ENCODE measurements around the gene MRPL10. TPM values are rescaled to one million over a fixed set of nuclear protein-coding genes. Genes with fewer than 3 reads are reported as not detected.

The MRPL10 gene
- total RNA-seq, 1 experiment from 2014 or later = 50.3 TPM

DNA sequence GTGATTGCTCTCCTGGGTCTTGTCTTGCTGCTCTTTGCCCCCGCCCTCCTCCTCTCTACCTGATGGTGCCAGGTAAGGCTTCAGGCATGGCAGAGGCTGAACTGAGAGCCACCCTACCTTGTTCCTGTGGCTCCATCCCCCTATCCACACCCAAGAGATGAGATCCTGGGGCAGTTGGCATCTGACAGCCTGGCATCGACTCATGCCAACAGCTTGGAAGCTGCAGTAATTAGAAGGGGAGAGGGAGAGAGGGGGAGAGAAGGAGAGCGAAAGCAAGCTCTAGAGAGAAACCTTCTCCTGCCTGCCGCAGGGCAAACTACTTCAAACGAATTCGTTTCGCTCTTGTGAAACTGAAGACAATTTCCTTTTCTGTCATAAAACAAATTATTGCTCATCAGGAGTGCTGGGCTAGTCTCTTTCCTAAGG, 33.5 kb upstream of the MRPL10 start:
- Histone ChIP-seq H3K27ac (ENCODE audit: low read length) (no peak overlapping the region), H3K4me3 (ENCODE audit: low read length) (no peak overlapping the region), H3K27me3 (ENCODE audit: low read length) (no peaks in the 10 kb centered on the region), H3K4me1 (ENCODE audit: low read length) (no peaks in the 10 kb centered on the region), H3K4me2 (ENCODE audit: low read depth, low read length, poor library complexity, severe bottlenecking) (no peak overlapping the region), H3K9me3 (ENCODE audit: low read length) (no peaks in the 10 kb centered on the region), H2AFZ (ENCODE audit: low read length) (peak overlapping the region; percentile 36; the same call in 1 of the 2 replicates), H4K20me1 (ENCODE audit: insufficient read depth, low read depth, low read length) (no peaks in the 10 kb centered on the region), H3K36me3 (ENCODE audit: insufficient read depth, low read length) (no peaks in the 10 kb centered on the region), H3K9me2 (replicated peaks; ENCODE audit: insufficient read depth, low read length) (no peaks in the 10 kb centered on the region), H3K9ac (ENCODE audit: low read length) (no peak overlapping the region), H3K79me2 (ENCODE audit: low read length) (no peaks in the 10 kb centered on the region)
- DNase-seq = no peak

DNA sequence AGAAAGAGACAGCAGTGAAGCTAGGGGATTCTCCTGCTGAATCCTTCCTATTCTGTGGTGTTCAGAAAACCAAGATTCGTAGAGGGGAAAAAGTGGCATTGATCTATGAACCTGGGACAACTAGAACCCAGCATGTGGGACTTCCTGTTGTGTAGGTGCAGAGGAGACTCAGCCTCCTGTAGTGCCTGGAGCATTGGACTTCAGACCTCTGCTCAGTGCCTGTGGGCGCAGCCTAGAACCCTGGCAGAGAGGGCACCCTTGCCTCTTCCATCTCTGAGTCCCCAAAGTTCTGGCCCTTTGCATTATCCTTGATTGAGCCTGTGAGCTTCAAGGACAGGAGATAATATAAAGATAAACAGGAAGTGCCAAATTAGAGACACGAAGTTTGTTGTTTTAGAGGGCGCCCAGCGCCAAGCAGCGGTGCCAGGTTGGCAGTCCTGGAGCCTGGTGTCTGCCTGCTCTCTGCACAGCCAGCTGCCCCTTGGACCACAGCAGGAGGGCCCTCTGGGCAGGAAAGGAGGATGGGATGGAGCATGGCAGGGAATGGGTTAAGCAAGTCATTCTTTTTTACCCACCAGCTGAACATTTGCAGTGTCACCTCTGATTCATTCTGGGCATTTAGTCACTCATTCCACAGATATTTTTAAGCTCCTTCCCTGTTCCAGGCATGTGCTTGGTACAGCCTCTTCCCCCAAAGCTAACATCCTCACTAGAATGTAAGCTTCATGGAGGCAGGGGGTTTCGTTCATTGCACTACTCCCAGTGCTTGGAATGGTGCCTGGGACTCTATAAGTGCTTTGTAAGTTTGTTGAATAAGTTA, 31.5 kb upstream of the MRPL10 start:
- Histone ChIP-seq H3K4me3 (ENCODE audit: low read length) (no peak overlapping the region), H3K9me2 (replicated peaks; ENCODE audit: insufficient read depth, low read length) (no peaks in the 10 kb centered on the region), H3K27ac (ENCODE audit: low read length) (no peak overlapping the region), H2AFZ (ENCODE audit: low read length) (no peak overlapping the region), H3K36me3 (ENCODE audit: insufficient read depth, low read length) (no peaks in the 10 kb centered on the region), H3K4me2 (ENCODE audit: low read depth, low read length, poor library complexity, severe bottlenecking) (no peak overlapping the region), H4K20me1 (ENCODE audit: insufficient read depth, low read depth, low read length) (no peaks in the 10 kb centered on the region), H3K9me3 (ENCODE audit: low read length) (no peaks in the 10 kb centered on the region), H3K79me2 (ENCODE audit: low read length) (no peaks in the 10 kb centered on the region), H3K9ac (ENCODE audit: low read length) (no peak overlapping the region), H3K27me3 (ENCODE audit: low read length) (no peaks in the 10 kb centered on the region), H3K4me1 (ENCODE audit: low read length) (no peaks in the 10 kb centered on the region)
- DNase-seq = no peak

DNA sequence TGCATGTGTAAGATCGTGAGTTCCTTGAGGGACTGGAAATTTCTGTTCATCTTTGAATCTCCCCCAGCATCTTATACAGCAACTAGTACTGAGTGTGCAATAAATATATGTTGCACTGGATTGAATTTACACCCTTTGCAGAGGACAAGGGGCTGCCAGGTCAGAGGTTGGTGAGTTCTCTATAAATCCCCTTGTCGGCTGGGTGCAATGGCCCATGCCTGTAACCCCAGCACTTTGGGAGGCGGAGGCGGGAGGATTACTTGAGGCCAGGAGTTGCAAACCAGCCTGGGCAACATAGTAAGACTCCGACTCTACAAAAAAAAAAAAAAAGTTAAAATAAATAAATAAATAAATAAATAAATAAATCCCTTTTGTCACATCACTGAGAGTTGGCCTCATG, 29.0 kb upstream of the MRPL10 start:
- Histone ChIP-seq H3K36me3 (ENCODE audit: insufficient read depth, low read length) (no peaks in the 10 kb centered on the region), H3K79me2 (ENCODE audit: low read length) (no peaks in the 10 kb centered on the region), H2AFZ (ENCODE audit: low read length) (no peak overlapping the region), H4K20me1 (ENCODE audit: insufficient read depth, low read depth, low read length) (no peaks in the 10 kb centered on the region), H3K4me3 (ENCODE audit: low read length) (no peak overlapping the region), H3K27me3 (ENCODE audit: low read length) (no peaks in the 10 kb centered on the region), H3K9me2 (replicated peaks; ENCODE audit: insufficient read depth, low read length) (no peaks in the 10 kb centered on the region), H3K9ac (ENCODE audit: low read length) (no peak overlapping the region), H3K9me3 (ENCODE audit: low read length) (no peaks in the 10 kb centered on the region), H3K4me2 (ENCODE audit: low read depth, low read length, poor library complexity, severe bottlenecking) (no peak overlapping the region), H3K27ac (ENCODE audit: low read length) (no peak overlapping the region), H3K4me1 (ENCODE audit: low read length) (no peaks in the 10 kb centered on the region)
- no peak for DNase-seq

DNA sequence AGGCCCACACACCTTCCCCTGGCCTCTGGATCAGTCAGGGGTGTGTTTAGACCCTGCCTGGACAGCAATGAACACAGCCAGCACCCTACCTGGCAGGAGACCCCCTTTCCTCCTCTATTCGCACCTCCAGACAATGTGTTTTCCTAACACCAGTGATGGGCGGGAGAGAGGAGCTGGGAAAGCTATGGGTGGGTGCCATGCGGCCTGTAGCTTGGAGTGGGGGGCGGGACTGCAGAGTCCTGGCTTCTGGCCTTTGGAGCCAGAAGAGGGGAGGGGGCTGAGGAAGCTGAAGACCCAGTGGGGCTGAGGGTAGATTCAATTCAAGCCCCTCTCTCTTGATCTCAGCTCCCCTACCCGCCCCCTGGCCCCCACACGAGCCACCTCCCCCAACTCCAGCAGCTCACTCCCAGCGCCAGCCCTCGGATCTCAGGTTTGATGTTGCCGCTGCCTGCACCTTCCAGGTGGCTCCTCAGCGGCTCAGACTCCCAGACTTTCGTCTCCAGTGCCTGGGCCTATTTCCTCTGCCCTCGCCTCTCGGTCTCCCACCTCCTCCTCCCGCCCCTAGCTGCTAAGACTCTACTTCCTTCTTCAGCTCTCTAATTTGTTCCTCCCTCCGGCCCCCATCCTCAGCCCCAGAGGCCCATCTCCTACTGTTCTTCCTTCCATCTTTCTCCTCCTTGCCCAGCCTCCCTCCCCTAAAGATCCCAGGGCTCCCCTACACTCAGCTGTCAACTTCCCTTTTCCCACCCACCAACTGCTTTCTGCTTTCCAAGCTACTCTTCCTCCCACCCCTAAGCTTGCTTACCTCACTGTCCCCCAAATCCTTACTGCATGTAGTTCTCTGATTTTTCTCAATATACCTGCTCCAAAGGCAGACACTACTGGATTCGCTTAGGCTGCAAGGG, 26.5 kb upstream of the MRPL10 start:
- no peaks in the 10 kb centered on the region for H3K79me2 ChIP-seq (ENCODE audit: low read length)
- H3K9me3 ChIP-seq (ENCODE audit: low read length) = no peaks in the 10 kb centered on the region
- H3K4me2 ChIP-seq (ENCODE audit: low read depth, low read length, poor library complexity, severe bottlenecking) = no peak overlapping the region
- no peak overlapping the region for H3K27ac ChIP-seq (ENCODE audit: low read length)
- no peak overlapping the region for H3K4me3 ChIP-seq (ENCODE audit: low read length)
- DNase-seq = no peak
- no peaks in the 10 kb centered on the region for H3K4me1 ChIP-seq (ENCODE audit: low read length)
- H2AFZ ChIP-seq (ENCODE audit: low read length) = no peak overlapping the region
- H3K9me2 ChIP-seq (replicated peaks; ENCODE audit: insufficient read depth, low read length) = no peaks in the 10 kb centered on the region
- H3K36me3 ChIP-seq (ENCODE audit: insufficient read depth, low read length) = no peaks in the 10 kb centered on the region
- H3K27me3 ChIP-seq (ENCODE audit: low read length) = no peaks in the 10 kb centered on the region
- H4K20me1 ChIP-seq (ENCODE audit: insufficient read depth, low read depth, low read length) = no peaks in the 10 kb centered on the region
- no peak overlapping the region for H3K9ac ChIP-seq (ENCODE audit: low read length)

DNA sequence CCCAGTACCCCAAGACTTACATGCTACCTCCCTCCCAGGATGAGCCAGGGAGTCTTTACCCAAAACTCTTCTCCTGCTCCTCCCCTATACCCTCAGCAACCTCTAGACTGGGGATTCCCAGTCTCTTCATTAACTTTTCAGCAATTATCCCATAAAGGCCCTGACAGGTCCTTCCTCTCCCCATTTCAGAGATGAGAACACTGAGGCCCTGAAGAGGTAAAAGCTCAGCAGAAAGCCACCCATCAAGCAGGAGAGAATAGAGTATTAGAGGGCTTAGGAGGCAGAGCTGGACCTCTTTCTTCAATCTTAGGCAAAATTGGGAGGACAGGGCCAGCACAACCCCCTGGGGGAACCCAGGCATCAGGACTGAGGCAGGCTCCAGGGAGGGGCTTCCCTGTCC, 25.5 kb upstream of the MRPL10 start:
- Histone ChIP-seq H2AFZ (ENCODE audit: low read length) (no peak overlapping the region), H3K9me2 (replicated peaks; ENCODE audit: insufficient read depth, low read length) (no peaks in the 10 kb centered on the region), H3K4me1 (ENCODE audit: low read length) (no peaks in the 10 kb centered on the region; the same call in 1 of the 2 replicates), H3K4me3 (ENCODE audit: low read length) (no peak overlapping the region), H3K79me2 (ENCODE audit: low read length) (no peaks in the 10 kb centered on the region), H3K27me3 (ENCODE audit: low read length) (no peaks in the 10 kb centered on the region), H4K20me1 (ENCODE audit: insufficient read depth, low read depth, low read length) (no peaks in the 10 kb centered on the region), H3K27ac (ENCODE audit: low read length) (no peak overlapping the region), H3K9me3 (ENCODE audit: low read length) (no peaks in the 10 kb centered on the region), H3K36me3 (ENCODE audit: insufficient read depth, low read length) (no peaks in the 10 kb centered on the region), H3K9ac (ENCODE audit: low read length) (no peak overlapping the region), H3K4me2 (ENCODE audit: low read depth, low read length, poor library complexity, severe bottlenecking) (no peak overlapping the region)
- no peak for DNase-seq

DNA sequence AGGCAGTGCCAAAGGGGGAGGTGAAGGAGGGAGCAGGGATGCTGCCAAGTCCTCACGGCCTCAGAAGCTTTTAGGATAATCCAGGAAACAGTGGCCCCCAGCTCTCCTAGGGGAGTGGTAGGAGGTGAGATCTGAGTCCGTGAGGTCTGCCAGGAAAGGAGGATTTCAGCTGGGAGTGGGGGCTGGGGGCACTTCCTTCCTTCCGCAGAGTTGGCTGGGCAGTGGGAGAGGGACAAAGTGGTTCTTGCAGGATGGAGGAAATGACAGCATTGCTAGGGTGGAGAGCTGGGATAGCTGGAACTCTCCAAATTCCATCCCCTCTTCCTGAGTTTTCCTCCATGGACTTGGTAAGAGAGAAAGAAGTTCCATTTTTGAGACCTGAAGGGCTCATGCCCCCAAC, 24.4 kb upstream of the MRPL10 start:
- no peaks in the 10 kb centered on the region for H3K27me3 ChIP-seq (ENCODE audit: low read length)
- H3K79me2 ChIP-seq (ENCODE audit: low read length) = no peaks in the 10 kb centered on the region
- DNase-seq = no peak
- no peak overlapping the region for H3K9ac ChIP-seq (ENCODE audit: low read length)
- H3K9me2 ChIP-seq (replicated peaks; ENCODE audit: insufficient read depth, low read length) = no peaks in the 10 kb centered on the region
- H3K4me3 ChIP-seq (ENCODE audit: low read length) = no peak overlapping the region
- peaks cover 3% of the 10 kb centered on the region; the same call in 1 of the 2 replicates for H3K4me1 ChIP-seq (ENCODE audit: low read length)
- H3K4me2 ChIP-seq (ENCODE audit: low read depth, low read length, poor library complexity, severe bottlenecking) = no peak overlapping the region
- H4K20me1 ChIP-seq (ENCODE audit: insufficient read depth, low read depth, low read length) = no peaks in the 10 kb centered on the region
- no peaks in the 10 kb centered on the region for H3K36me3 ChIP-seq (ENCODE audit: insufficient read depth, low read length)
- no peak overlapping the region for H2AFZ ChIP-seq (ENCODE audit: low read length)
- no peaks in the 10 kb centered on the region for H3K9me3 ChIP-seq (ENCODE audit: low read length)
- no peak overlapping the region for H3K27ac ChIP-seq (ENCODE audit: low read length)

DNA sequence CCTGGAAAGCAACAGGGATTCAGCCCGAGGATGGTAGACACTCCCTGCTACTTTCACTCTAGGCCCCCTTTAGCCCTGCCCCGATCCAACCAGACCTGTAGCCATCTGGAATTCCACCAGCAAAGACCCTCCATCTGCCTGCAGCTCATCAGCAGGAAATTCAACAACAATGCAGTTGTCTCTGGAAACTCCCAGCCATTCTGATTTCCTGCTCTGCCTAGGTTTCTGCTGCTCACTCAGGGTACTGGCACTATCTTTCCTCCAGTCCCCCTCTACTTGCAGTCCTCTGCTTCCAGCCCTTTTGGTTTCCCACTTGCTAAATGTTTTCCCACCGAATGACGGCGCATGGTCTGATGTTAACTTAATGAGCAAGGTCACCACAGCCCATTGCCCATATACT, 22.3 kb upstream of the MRPL10 start:
- H3K9ac ChIP-seq (ENCODE audit: low read length) = no peak overlapping the region

More for the DNA sequence above, 22.3 kb upstream of the MRPL10 start:
- Histone ChIP-seq H3K9me2 (replicated peaks; ENCODE audit: insufficient read depth, low read length) (no peaks in the 10 kb centered on the region), H3K4me3 (ENCODE audit: low read length) (no peak overlapping the region), H3K27me3 (ENCODE audit: low read length) (no peaks in the 10 kb centered on the region), H3K79me2 (ENCODE audit: low read length) (no peaks in the 10 kb centered on the region), H3K4me1 (ENCODE audit: low read length) (peaks cover 5% of the 10 kb centered on the region; the same call in 1 of the 2 replicates), H3K27ac (ENCODE audit: low read length) (no peak overlapping the region), H4K20me1 (ENCODE audit: insufficient read depth, low read depth, low read length) (peaks cover 4% of the 10 kb centered on the region; the same call in 1 of the 2 replicates), H3K4me2 (ENCODE audit: low read depth, low read length, poor library complexity, severe bottlenecking) (no peak overlapping the region), H3K36me3 (ENCODE audit: insufficient read depth, low read length) (no peaks in the 10 kb centered on the region), H3K9me3 (ENCODE audit: low read length) (no peaks in the 10 kb centered on the region), H2AFZ (ENCODE audit: low read length) (no peak overlapping the region)
- DNase-seq = no peak

All from Karpas-422 (cell line).